Panc1 (cell line): ENCODE data around the gene RACK1. TPM values are rescaled to one million over a fixed set of nuclear protein-coding genes. Genes with fewer than 3 reads are reported as not detected.
A peak's percentile ranks its signal among the peaks of the same experiment; 100 is the strongest.

Experiments used
- ATAC-seq: fragments of 200-7000 bp; cut with Tn5 transposase; 2 replicates; pipeline ENCODE4 v1.9.1; 2020; ENCODE audit warnings: mild to moderate bottlenecking, moderate library complexity
- BruUV-seq: library from RNA; stranded (reverse); fragments of 400-500 nt; replicated peaks from 2 replicates; lab custom pipeline; 2021; lab: Mats Ljungman, UMichigan
- CTCF ChIA-PET: fragments of 300-600 bp; sonication (Branson Sonifier 250); formaldehyde crosslinking; loops from one replicate; lab custom pipeline; 2022; ENCODE audit warnings: antibody characterized with exemption; lab: Charles Lee
- POLR2A ChIA-PET: fragments of 300-600 bp; sonication (Branson Sonifier 250); formaldehyde crosslinking; loops from one replicate; lab custom pipeline; 2022; ENCODE audit warnings: antibody characterized with exemption; lab: Charles Lee
- DNase-seq: peaks from one replicate; pipeline ENCODE4 v3.0.0-alpha.2; 2010; ENCODE audit warnings: low read depth, low spot score
- H3K27ac ChIP-seq: 2 replicates; pipeline ENCODE4 v1.5.1; 2011; ENCODE audit warnings: mild to moderate bottlenecking, low read length, inconsistent platforms
- H3K27me3 ChIP-seq: fragments of 200-500 bp; sonication (Bioruptor generic); 2 replicates; pipeline ENCODE4 v1.6.0; 2014; ENCODE audit warnings: low read length, inconsistent platforms; ENCODE audit not compliant: control insufficient read depth, insufficient read depth
- H3K36me3 ChIP-seq: fragments of 200-500 bp; sonication (Bioruptor generic); 2 replicates; pipeline ENCODE4 v1.5.1; 2014; ENCODE audit warnings: inconsistent platforms, mild to moderate bottlenecking, low read length, moderate library complexity; ENCODE audit not compliant: control insufficient read depth, insufficient read depth
- H3K4me1 ChIP-seq: 2 replicates; pipeline ENCODE4 v1.5.1; 2011; ENCODE audit warnings: inconsistent platforms, mild to moderate bottlenecking, low read length, moderate library complexity; ENCODE audit not compliant: control insufficient read depth, insufficient read depth
- H3K4me3 ChIP-seq, 2 experiments: 2 replicates each; pipeline ENCODE4 v1.5.1; 2011 to 2012; ENCODE audit warnings: low read depth in 2 of 2, low read length in 2 of 2, mild to moderate bottlenecking in 2 of 2, inconsistent platforms in 1 of 2, moderate library complexity in 1 of 2
- H3K9me3 ChIP-seq: fragments of 200-500 bp; sonication (Bioruptor generic); 2 replicates; pipeline ENCODE4 v1.5.1; 2014; ENCODE audit warnings: low read depth, mild to moderate bottlenecking, inconsistent platforms, low read length, moderate library complexity; ENCODE audit not compliant: control insufficient read depth, insufficient read depth
- POLR2AphosphoS5 ChIP-seq: IDR thresholded peaks from 2 replicates; pipeline ENCODE4 v1.6.1; 2012; ENCODE audit warnings: mild to moderate bottlenecking, low read depth, low read length, moderate library complexity
- SIN3A ChIP-seq: IDR thresholded peaks from 2 replicates; pipeline ENCODE4 v1.6.1; 2012; ENCODE audit warnings: low read depth, mild to moderate bottlenecking, low read length, moderate library complexity, borderline replicate concordance; ENCODE audit not compliant: insufficient read depth
- TCF7L2 ChIP-seq: IDR thresholded peaks from 2 replicates; pipeline ENCODE4 v1.6.1; 2011; ENCODE audit warnings: mild to moderate bottlenecking, low read depth, low read length, inconsistent platforms
- in situ Hi-C: cut with HindIII; loops from 2 replicates; pipeline ENCODE4 v1.10.0; 2016; ENCODE audit warnings: low sequenced_read_pairs, low pct_unique_long_range_greater_than_20kb
- intact Hi-C: fragments of 100-400 bp; cut with micrococcal nuclease; formaldehyde crosslinking; loops from one replicate; pipeline ENCODE4 v1.10.0; 2022; ENCODE audit not compliant: unreplicated experiment
- total RNA-seq: library from RNA; stranded (reverse); gene quantifications from one replicate; pipeline ENCODE4 v1.2.1, GENCODE V29; 2021; ENCODE audit not compliant: unreplicated experiment
- TF ChIP-seq, protein P1 (sequence below), 2 experiments: IDR thresholded peaks; 2 replicates each; pipeline ENCODE4 v1.6.1; 2011 to 2012; ENCODE audit warnings: low read depth in 2 of 2, control low read depth in 1 of 2, low read length in 1 of 2, mild to moderate bottlenecking in 1 of 2, moderate library complexity in 1 of 2; ENCODE audit not compliant: insufficient read depth in 1 of 2
- TF ChIP-seq, protein P2 (sequence below): fragments of 450-650 bp; IDR thresholded peaks from 2 replicates; pipeline ENCODE4 v1.5.1; 2017; ENCODE audit warnings: mild to moderate bottlenecking

Gene RACK1
- total RNA-seq, 1 experiment from 2014 or later = 1,623 TPM

DNA sequence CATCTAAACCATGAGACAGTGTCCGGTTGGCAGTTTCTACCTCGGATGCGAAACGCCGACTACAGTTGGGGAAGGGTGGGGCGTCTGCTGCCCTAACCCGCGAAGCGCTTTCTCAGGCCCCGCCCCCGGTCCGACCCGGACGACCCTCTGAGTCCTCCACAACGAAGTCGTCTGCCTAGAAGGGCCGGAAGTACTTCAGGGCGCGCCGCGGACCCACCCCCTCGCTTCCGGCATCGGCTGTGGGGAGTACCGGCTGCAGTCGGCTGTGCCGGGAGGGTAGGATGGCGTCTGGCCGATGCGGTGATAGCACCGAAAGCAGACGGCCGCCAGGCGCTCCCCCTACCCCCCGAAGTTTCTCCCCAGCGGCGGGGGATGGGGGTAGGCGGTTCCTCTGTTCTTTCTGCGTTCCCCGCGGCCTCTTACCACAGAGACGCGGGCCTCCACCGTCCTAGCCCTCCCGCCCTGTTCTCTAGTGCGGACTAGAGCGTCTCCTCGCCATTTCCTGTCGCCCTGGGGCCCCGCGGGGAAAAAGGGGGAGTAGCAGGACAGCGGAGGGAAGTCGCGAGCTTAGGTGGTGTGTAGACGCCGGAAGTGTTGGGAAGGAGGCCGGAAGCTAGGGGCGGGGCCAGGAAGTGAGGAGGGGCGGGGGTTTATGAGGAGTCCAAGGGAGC is 20.5 kb downstream of the RACK1 start, which contains the start of gene TRIM41:
Gene TRIM41 (plus strand): TSS at position 224 of the 671 bp plus-strand sequence. CDS start 719 bp downstream, outside the sequence.
- H3K27me3 ChIP-seq = no peaks in the 10 kb centered on the region
- TF ChIP-seq SIN3A (peak; percentile 86; the same call in 1 of the 2 replicates), TCF7L2 (0 out of 2 replicates have a peak, but pooled peaks have one; percentile 52), POLR2AphosphoS5 (peak; percentile 92)
- TF ChIP-seq, protein P1, sequence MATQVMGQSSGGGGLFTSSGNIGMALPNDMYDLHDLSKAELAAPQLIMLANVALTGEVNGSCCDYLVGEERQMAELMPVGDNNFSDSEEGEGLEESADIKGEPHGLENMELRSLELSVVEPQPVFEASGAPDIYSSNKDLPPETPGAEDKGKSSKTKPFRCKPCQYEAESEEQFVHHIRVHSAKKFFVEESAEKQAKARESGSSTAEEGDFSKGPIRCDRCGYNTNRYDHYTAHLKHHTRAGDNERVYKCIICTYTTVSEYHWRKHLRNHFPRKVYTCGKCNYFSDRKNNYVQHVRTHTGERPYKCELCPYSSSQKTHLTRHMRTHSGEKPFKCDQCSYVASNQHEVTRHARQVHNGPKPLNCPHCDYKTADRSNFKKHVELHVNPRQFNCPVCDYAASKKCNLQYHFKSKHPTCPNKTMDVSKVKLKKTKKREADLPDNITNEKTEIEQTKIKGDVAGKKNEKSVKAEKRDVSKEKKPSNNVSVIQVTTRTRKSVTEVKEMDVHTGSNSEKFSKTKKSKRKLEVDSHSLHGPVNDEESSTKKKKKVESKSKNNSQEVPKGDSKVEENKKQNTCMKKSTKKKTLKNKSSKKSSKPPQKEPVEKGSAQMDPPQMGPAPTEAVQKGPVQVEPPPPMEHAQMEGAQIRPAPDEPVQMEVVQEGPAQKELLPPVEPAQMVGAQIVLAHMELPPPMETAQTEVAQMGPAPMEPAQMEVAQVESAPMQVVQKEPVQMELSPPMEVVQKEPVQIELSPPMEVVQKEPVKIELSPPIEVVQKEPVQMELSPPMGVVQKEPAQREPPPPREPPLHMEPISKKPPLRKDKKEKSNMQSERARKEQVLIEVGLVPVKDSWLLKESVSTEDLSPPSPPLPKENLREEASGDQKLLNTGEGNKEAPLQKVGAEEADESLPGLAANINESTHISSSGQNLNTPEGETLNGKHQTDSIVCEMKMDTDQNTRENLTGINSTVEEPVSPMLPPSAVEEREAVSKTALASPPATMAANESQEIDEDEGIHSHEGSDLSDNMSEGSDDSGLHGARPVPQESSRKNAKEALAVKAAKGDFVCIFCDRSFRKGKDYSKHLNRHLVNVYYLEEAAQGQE (IDR thresholded peaks at IDR 0.05; ENCODE audit: insufficient read depth in 1 of 2, low read depth in 2 of 2, low read length in 1 of 2) = no peak
- TF ChIP-seq, protein P2, sequence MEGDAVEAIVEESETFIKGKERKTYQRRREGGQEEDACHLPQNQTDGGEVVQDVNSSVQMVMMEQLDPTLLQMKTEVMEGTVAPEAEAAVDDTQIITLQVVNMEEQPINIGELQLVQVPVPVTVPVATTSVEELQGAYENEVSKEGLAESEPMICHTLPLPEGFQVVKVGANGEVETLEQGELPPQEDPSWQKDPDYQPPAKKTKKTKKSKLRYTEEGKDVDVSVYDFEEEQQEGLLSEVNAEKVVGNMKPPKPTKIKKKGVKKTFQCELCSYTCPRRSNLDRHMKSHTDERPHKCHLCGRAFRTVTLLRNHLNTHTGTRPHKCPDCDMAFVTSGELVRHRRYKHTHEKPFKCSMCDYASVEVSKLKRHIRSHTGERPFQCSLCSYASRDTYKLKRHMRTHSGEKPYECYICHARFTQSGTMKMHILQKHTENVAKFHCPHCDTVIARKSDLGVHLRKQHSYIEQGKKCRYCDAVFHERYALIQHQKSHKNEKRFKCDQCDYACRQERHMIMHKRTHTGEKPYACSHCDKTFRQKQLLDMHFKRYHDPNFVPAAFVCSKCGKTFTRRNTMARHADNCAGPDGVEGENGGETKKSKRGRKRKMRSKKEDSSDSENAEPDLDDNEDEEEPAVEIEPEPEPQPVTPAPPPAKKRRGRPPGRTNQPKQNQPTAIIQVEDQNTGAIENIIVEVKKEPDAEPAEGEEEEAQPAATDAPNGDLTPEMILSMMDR = no peak
- H3K9me3 ChIP-seq = no peaks in the 10 kb centered on the region
- peak; percentile 94 for DNase-seq
- peak within 1 kb of the TSS; percentile 77 to 83 for H3K4me3 ChIP-seq
- H3K27ac ChIP-seq = peak within 1 kb of the TSS; percentile 96
- POLR2A ChIA-PET = interaction anchor here (0.5 to 1.0 kb wide), 6 partner anchors 11 to 39 kb away, joined by 4 to 14 read pairs (median 5); partner anchors contain the start of gene RACK1
- ATAC-seq = peak; percentile 72
- intact Hi-C loops = no loop called here
- H3K4me1 ChIP-seq = peaks cover 25% of the 10 kb centered on the region
- CTCF ChIA-PET = no interaction called here
- no peaks in the 10 kb centered on the region; the same call in 1 of the 2 replicates for H3K36me3 ChIP-seq
- in situ Hi-C loops = no loop called here
- BruUV-seq = no TSS peak

DNA sequence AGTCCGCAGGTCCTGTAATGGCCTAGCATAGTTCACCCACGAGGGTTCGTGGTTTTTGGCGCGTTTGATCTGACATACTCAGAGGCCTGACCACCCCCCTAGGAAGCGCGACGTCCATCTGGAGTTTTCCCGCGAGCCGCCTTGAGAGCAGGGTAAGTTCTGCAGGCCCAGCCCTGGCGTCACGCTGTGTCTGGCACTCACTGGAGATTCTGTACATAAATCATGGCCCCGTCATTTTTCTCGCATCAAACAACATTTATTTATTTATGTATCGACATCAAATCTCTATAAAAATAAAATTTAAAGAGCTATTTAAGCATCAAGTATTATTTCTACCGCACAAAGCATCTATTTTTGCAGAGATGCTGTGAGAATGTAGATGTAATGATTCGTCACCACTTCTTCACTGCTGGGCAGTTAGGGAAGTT is 21.1 kb downstream of the RACK1 start:
- H3K36me3 ChIP-seq = no peaks in the 10 kb centered on the region; the same call in 1 of the 2 replicates
- no TSS peak for BruUV-seq
- peaks cover 25% of the 10 kb centered on the region for H3K4me1 ChIP-seq
- POLR2A ChIA-PET = no interaction called here
- peak overlapping the region; percentile 96 for H3K27ac ChIP-seq
- H3K4me3 ChIP-seq = peak overlapping the region; percentile 77 to 83
- H3K27me3 ChIP-seq = no peaks in the 10 kb centered on the region
- CTCF ChIA-PET = no interaction called here
- intact Hi-C loops = no loop called here
- peak; percentile 25 for ATAC-seq
- no peak for DNase-seq
- in situ Hi-C loops = no loop called here
- no peaks in the 10 kb centered on the region for H3K9me3 ChIP-seq
- TF ChIP-seq TCF7L2 = no peak
- TF ChIP-seq, protein P1 (IDR thresholded peaks at IDR 0.05; ENCODE audit: insufficient read depth in 1 of 2, low read depth in 2 of 2, low read length in 1 of 2) = no peak
- TF ChIP-seq SIN3A = no peak
- TF ChIP-seq, protein P2 = no peak
- TF ChIP-seq POLR2AphosphoS5 = no peak
